Measurements from ENCODE around the gene IGFBP1.

- TF ChIP-seq EZH2 (IDR thresholded peaks at IDR 0.05; ENCODE audit: insufficient read depth, poor library complexity, severe bottlenecking) (no peak), EZH2phosphoT487 (IDR thresholded peaks at IDR 0.05; ENCODE audit: insufficient read depth, low read depth) (no peak)
Observed at GRCh38 chr7:45915606-45916005, 27.3 kb downstream of the IGFBP1 start.

All from GM23248 (cell line).